ENCODE measurements around the gene PRR5L.
A peak's percentile ranks its signal among the peaks of the same experiment; 100 is the strongest.

The PRR5L gene

GRCh38 chr11:36258730-36259360 lies 37.2 kb upstream of the PRR5L start:
- Histone ChIP-seq H2AFZ (ENCODE audit: low read length) (no peak overlapping the region), H3K23ac (ENCODE audit: low read depth, low read length, poor library complexity) (no peak overlapping the region), H4K8ac (ENCODE audit: low read depth, low read length) (no peak overlapping the region), H2BK12ac (ENCODE audit: low read length) (no peak overlapping the region), H2BK15ac (ENCODE audit: low read length) (no peak overlapping the region), H3K4me3 (ENCODE audit: low read length in 2 of 2) (no peak overlapping the region), H3K9me3 (replicated peaks in 1 of 2; ENCODE audit: control insufficient read depth in 2 of 2, insufficient read depth in 1 of 2, low read depth in 1 of 2, low read length in 2 of 2) (peaks cover 3 to 5% of the 10 kb centered on the region in 2 donors), H3K4ac (ENCODE audit: low read length) (no peak overlapping the region), H3K27me3 (ENCODE audit: control insufficient read depth in 3 of 3, insufficient read depth in 3 of 3, low read depth in 1 of 3, low read length in 3 of 3) (no peaks in the 10 kb centered on the region), H3K14ac (ENCODE audit: low read length) (no peak overlapping the region), H3K4me2 (ENCODE audit: insufficient read depth, low read length, poor library complexity, severe bottlenecking) (no peak overlapping the region), H3K18ac (ENCODE audit: low read length) (peak overlapping the region; percentile 51), H2BK5ac (ENCODE audit: low read length) (no peak overlapping the region), H3K27ac (replicated peaks; ENCODE audit: low read length) (no peak overlapping the region), H2AK5ac (ENCODE audit: low read depth, low read length) (peak overlapping the region; percentile 60), H2BK120ac (ENCODE audit: low read depth, low read length) (no peak overlapping the region), H3K79me1 (ENCODE audit: low read depth, low read length) (peaks cover 2% of the 10 kb centered on the region), H3K36me3 (replicated peaks in 1 of 2; ENCODE audit: control insufficient read depth in 2 of 2, insufficient read depth in 2 of 2, low read length in 2 of 2) (no peaks in the 10 kb centered on the region), H4K91ac (ENCODE audit: low read depth, low read length, poor library complexity) (no peak overlapping the region), H3K4me1 (ENCODE audit: control insufficient read depth in 2 of 2, insufficient read depth in 1 of 2, low read depth in 1 of 2, low read length in 2 of 2) (peaks cover 9 to 10% of the 10 kb centered on the region in 2 donors), H3K9ac (ENCODE audit: low read depth, low read length, poor library complexity) (peak overlapping the region; percentile 31)
- peak; percentile 51 for DNase-seq (ENCODE audit: low spot score)
- no CpG with 5 or more reads among the region's 12 CpGs for WGBS, 2 donors (ENCODE audit: extremely low coverage in 2 of 2, insufficient read length in 2 of 2, insufficient replicate concordance in 1 of 2)

- H3K79me1 ChIP-seq (ENCODE audit: low read depth, low read length), result peaks cover 2% of the 10 kb centered on the region
- H3K4ac ChIP-seq (ENCODE audit: low read length), result no peak overlapping the region
- no peak overlapping the region for H4K91ac ChIP-seq (ENCODE audit: low read depth, low read length, poor library complexity)
- no peak overlapping the region for H2AFZ ChIP-seq (ENCODE audit: low read length)
- no peaks in the 10 kb centered on the region for H3K27me3 ChIP-seq (ENCODE audit: control insufficient read depth in 3 of 3, insufficient read depth in 3 of 3, low read depth in 1 of 3, low read length in 3 of 3)
- no peaks in the 10 kb centered on the region for H3K36me3 ChIP-seq (replicated peaks in 1 of 2; ENCODE audit: control insufficient read depth in 2 of 2, insufficient read depth in 2 of 2, low read length in 2 of 2)
- no peak overlapping the region for H3K4me2 ChIP-seq (ENCODE audit: insufficient read depth, low read length, poor library complexity, severe bottlenecking)
- no peak overlapping the region for H4K8ac ChIP-seq (ENCODE audit: low read depth, low read length)
- DNase-seq (ENCODE audit: low spot score), result no peak
- H3K4me1 ChIP-seq (ENCODE audit: control insufficient read depth in 2 of 2, insufficient read depth in 1 of 2, low read depth in 1 of 2, low read length in 2 of 2), result peaks cover 13% of the 10 kb centered on the region in 2 donors
- no peak overlapping the region for H3K9ac ChIP-seq (ENCODE audit: low read depth, low read length, poor library complexity)
- H3K4me3 ChIP-seq (ENCODE audit: low read length in 2 of 2), result no peak overlapping the region
- no peak overlapping the region for H2BK120ac ChIP-seq (ENCODE audit: low read depth, low read length)
- no peak overlapping the region for H3K18ac ChIP-seq (ENCODE audit: low read length)
- H2BK12ac ChIP-seq (ENCODE audit: low read length), result no peak overlapping the region
- no CpG with 5 or more reads among the region's 4 CpGs for WGBS, 2 donors (ENCODE audit: extremely low coverage in 2 of 2, insufficient read length in 2 of 2, insufficient replicate concordance in 1 of 2)
- H3K9me3 ChIP-seq (replicated peaks in 1 of 2; ENCODE audit: control insufficient read depth in 2 of 2, insufficient read depth in 1 of 2, low read depth in 1 of 2, low read length in 2 of 2), result peaks cover 3 to 4% of the 10 kb centered on the region in 2 donors
- H2BK5ac ChIP-seq (ENCODE audit: low read length), result no peak overlapping the region
- H3K14ac ChIP-seq (ENCODE audit: low read length), result no peak overlapping the region
- no peak overlapping the region for H2BK15ac ChIP-seq (ENCODE audit: low read length)
- H3K23ac ChIP-seq (ENCODE audit: low read depth, low read length, poor library complexity), result no peak overlapping the region
- H2AK5ac ChIP-seq (ENCODE audit: low read depth, low read length), result no peak overlapping the region
- H3K27ac ChIP-seq (replicated peaks; ENCODE audit: low read length), result no peak overlapping the region
These were observed 35.0 kb upstream of the PRR5L start for GRCh38 chr11:36261094-36261493.

- Histone ChIP-seq H2AFZ (ENCODE audit: low read length) (no peak overlapping the region), H4K91ac (ENCODE audit: low read depth, low read length, poor library complexity) (no peak overlapping the region), H2AK5ac (ENCODE audit: low read depth, low read length) (no peak overlapping the region), H3K79me1 (ENCODE audit: low read depth, low read length) (no peaks in the 10 kb centered on the region), H2BK15ac (ENCODE audit: low read length) (no peak overlapping the region), H3K36me3 (replicated peaks in 1 of 2; ENCODE audit: control insufficient read depth in 2 of 2, insufficient read depth in 2 of 2, low read length in 2 of 2) (no peaks in the 10 kb centered on the region), H3K18ac (ENCODE audit: low read length) (no peak overlapping the region), H2BK12ac (ENCODE audit: low read length) (no peak overlapping the region), H3K4me2 (ENCODE audit: insufficient read depth, low read length, poor library complexity, severe bottlenecking) (no peak overlapping the region), H3K4me3 (ENCODE audit: low read length in 2 of 2) (no peak overlapping the region), H3K23ac (ENCODE audit: low read depth, low read length, poor library complexity) (no peak overlapping the region), H3K27me3 (ENCODE audit: control insufficient read depth in 3 of 3, insufficient read depth in 3 of 3, low read depth in 1 of 3, low read length in 3 of 3) (no peaks in the 10 kb centered on the region), H2BK5ac (ENCODE audit: low read length) (no peak overlapping the region), H3K4me1 (ENCODE audit: control insufficient read depth in 2 of 2, insufficient read depth in 1 of 2, low read depth in 1 of 2, low read length in 2 of 2) (peaks cover 3 to 4% of the 10 kb centered on the region in 2 donors), H3K14ac (ENCODE audit: low read length) (no peak overlapping the region), H2BK120ac (ENCODE audit: low read depth, low read length) (no peak overlapping the region), H3K9me3 (replicated peaks in 1 of 2; ENCODE audit: control insufficient read depth in 2 of 2, insufficient read depth in 1 of 2, low read depth in 1 of 2, low read length in 2 of 2) (no peaks in the 10 kb centered on the region), H4K8ac (ENCODE audit: low read depth, low read length) (no peak overlapping the region), H3K9ac (ENCODE audit: low read depth, low read length, poor library complexity) (no peak overlapping the region), H3K27ac (replicated peaks; ENCODE audit: low read length) (no peak overlapping the region), H3K4ac (ENCODE audit: low read length) (no peak overlapping the region)
- no CpG with 5 or more reads among the region's 9 CpGs for WGBS, 2 donors (ENCODE audit: extremely low coverage in 2 of 2, insufficient read length in 2 of 2, insufficient replicate concordance in 1 of 2)
- DNase-seq (ENCODE audit: low spot score), result no peak
These were observed 31.8 kb upstream of the PRR5L start for GRCh38 chr11:36264011-36264972.

- no peak overlapping the region for H3K4ac ChIP-seq (ENCODE audit: low read length)
- H2BK12ac ChIP-seq (ENCODE audit: low read length), result no peak overlapping the region
- H3K79me1 ChIP-seq (ENCODE audit: low read depth, low read length), result no peaks in the 10 kb centered on the region
- H4K91ac ChIP-seq (ENCODE audit: low read depth, low read length, poor library complexity), result no peak overlapping the region
- H3K18ac ChIP-seq (ENCODE audit: low read length), result no peak overlapping the region
- no peak overlapping the region for H3K27ac ChIP-seq (replicated peaks; ENCODE audit: low read length)
- H2AFZ ChIP-seq (ENCODE audit: low read length), result no peak overlapping the region
- no peaks in the 10 kb centered on the region for H3K9me3 ChIP-seq (replicated peaks in 1 of 2; ENCODE audit: control insufficient read depth in 2 of 2, insufficient read depth in 1 of 2, low read depth in 1 of 2, low read length in 2 of 2)
- H3K4me3 ChIP-seq (ENCODE audit: low read length in 2 of 2), result no peak overlapping the region
- no peaks in the 10 kb centered on the region for H3K27me3 ChIP-seq (ENCODE audit: control insufficient read depth in 3 of 3, insufficient read depth in 3 of 3, low read depth in 1 of 3, low read length in 3 of 3)
- no peak overlapping the region for H2BK5ac ChIP-seq (ENCODE audit: low read length)
- DNase-seq (ENCODE audit: low spot score), result no peak
- peaks cover 3 to 4% of the 10 kb centered on the region in 2 donors for H3K4me1 ChIP-seq (ENCODE audit: control insufficient read depth in 2 of 2, insufficient read depth in 1 of 2, low read depth in 1 of 2, low read length in 2 of 2)
- H3K4me2 ChIP-seq (ENCODE audit: insufficient read depth, low read length, poor library complexity, severe bottlenecking), result no peak overlapping the region
- H2BK120ac ChIP-seq (ENCODE audit: low read depth, low read length), result no peak overlapping the region
- no peak overlapping the region for H3K9ac ChIP-seq (ENCODE audit: low read depth, low read length, poor library complexity)
- no peak overlapping the region for H3K14ac ChIP-seq (ENCODE audit: low read length)
- peaks cover 0 to 3% of the 10 kb centered on the region in 2 donors for H3K36me3 ChIP-seq (replicated peaks in 1 of 2; ENCODE audit: control insufficient read depth in 2 of 2, insufficient read depth in 2 of 2, low read length in 2 of 2)
- no CpG with 5 or more reads among the region's 5 CpGs for WGBS, 2 donors (ENCODE audit: extremely low coverage in 2 of 2, insufficient read length in 2 of 2, insufficient replicate concordance in 1 of 2)
- no peak overlapping the region for H4K8ac ChIP-seq (ENCODE audit: low read depth, low read length)
- no peak overlapping the region for H2BK15ac ChIP-seq (ENCODE audit: low read length)
- H3K23ac ChIP-seq (ENCODE audit: low read depth, low read length, poor library complexity), result no peak overlapping the region
- no peak overlapping the region for H2AK5ac ChIP-seq (ENCODE audit: low read depth, low read length)
These were observed 31.1 kb upstream of the PRR5L start for GRCh38 chr11:36264973-36265344.
